OCI-LY7 (cell line): ENCODE data around the gene DPYD. TPM values are rescaled to one million over a fixed set of nuclear protein-coding genes. Genes with fewer than 3 reads are reported as not detected.

Source experiments
- BruUV-seq: library from RNA; stranded (reverse); fragments of 400-500 nt; replicated peaks from 2 replicates; lab custom pipeline; 2021; lab: Mats Ljungman, UMichigan
- CTCF ChIA-PET: fragments of 300-600 bp; sonication (Branson Sonifier 250); formaldehyde crosslinking; loops from one replicate; lab custom pipeline; 2022; ENCODE audit warnings: antibody characterized with exemption; ENCODE audit not compliant: unreplicated experiment; lab: Charles Lee
- POLR2A ChIA-PET: fragments of 300-600 bp; sonication (Branson Sonifier 250); formaldehyde crosslinking; loops from one replicate; lab custom pipeline; 2022; ENCODE audit warnings: antibody characterized with exemption; lab: Charles Lee
- DNase-seq: peaks from one replicate; pipeline ENCODE4 v3.0.0-alpha.2; 2015; ENCODE audit warnings: low spot score
- H2AFZ ChIP-seq: fragments of 200-600 bp; sonication (generic), shearing (Covaris generic); 2 replicates; pipeline ENCODE4 v1.6.1; 2014; ENCODE audit warnings: mild to moderate bottlenecking, antibody characterized with exemption, low read length, moderate library complexity
- H3K27ac ChIP-seq: fragments of 200-600 bp; sonication (generic); 2 replicates; pipeline ENCODE4 v1.5.1; 2014; ENCODE audit warnings: mixed run types, low read depth, mild to moderate bottlenecking, moderate library complexity, low read length, inconsistent platforms; ENCODE audit not compliant: poor library complexity, severe bottlenecking
- H3K36me3 ChIP-seq: fragments of 200-600 bp; sonication (generic); 2 replicates; pipeline ENCODE4 v1.6.1; 2014; ENCODE audit warnings: mild to moderate bottlenecking, antibody characterized with exemption, low read length, moderate library complexity, mixed read lengths; ENCODE audit not compliant: insufficient read depth
- H3K4me1 ChIP-seq: fragments of 200-600 bp; sonication (generic); 2 replicates; pipeline ENCODE4 v1.5.1; 2014; ENCODE audit warnings: mild to moderate bottlenecking, low read length; ENCODE audit not compliant: insufficient read depth, poor library complexity, severe bottlenecking
- H3K4me2 ChIP-seq: fragments of 200-600 bp; sonication (generic); 2 replicates; pipeline ENCODE4 v1.6.1; 2014; ENCODE audit warnings: mild to moderate bottlenecking, low read length
- H3K4me3 ChIP-seq: fragments of 200-600 bp; sonication (generic); 2 replicates; pipeline ENCODE4 v1.5.1; 2014; ENCODE audit warnings: mild to moderate bottlenecking, low read depth, low read length; ENCODE audit not compliant: poor library complexity, severe bottlenecking
- H3K79me2 ChIP-seq: fragments of 200-600 bp; sonication (generic); 2 replicates; pipeline ENCODE4 v1.6.1; 2016; ENCODE audit warnings: low read depth, mild to moderate bottlenecking, low read length, moderate library complexity, mixed read lengths; ENCODE audit not compliant: insufficient read depth
- H3K9me2 ChIP-seq: fragments of 200-600 bp; sonication (generic); 2 replicates; pipeline ENCODE4 v1.6.1; 2016; ENCODE audit warnings: mild to moderate bottlenecking, low read length, mixed read lengths; ENCODE audit not compliant: insufficient read depth
- H3K9me3 ChIP-seq: fragments of 200-600 bp; sonication (generic); 2 replicates; pipeline ENCODE4 v1.6.1; 2014; ENCODE audit warnings: mild to moderate bottlenecking, mixed run types, low read length, mixed read lengths
- H4K20me1 ChIP-seq: fragments of 200-600 bp; sonication (generic); 2 replicates; pipeline ENCODE4 v1.6.1; 2014; ENCODE audit warnings: mild to moderate bottlenecking, antibody characterized with exemption, low read length, moderate library complexity, mixed read lengths; ENCODE audit not compliant: insufficient read depth
- CTCF ChIP-seq: fragments of 200-600 bp; sonication (generic); conservative IDR thresholded peaks from 2 replicates; pipeline ENCODE4 v1.5.1; 2014; ENCODE audit warnings: mild to moderate bottlenecking, antibody characterized with exemption, low read length, moderate library complexity, mixed read lengths
- EZH2phosphoT487 ChIP-seq: fragments of 200-600 bp; sonication (generic); IDR thresholded peaks from 2 replicates; pipeline ENCODE4 v1.6.1; 2018; ENCODE audit warnings: low read depth, borderline replicate concordance, mild to moderate bottlenecking, mixed run types, antibody characterized with exemption, low read length, moderate library complexity, mixed read lengths
- intact Hi-C: fragments of 100-400 bp; cut with micrococcal nuclease; formaldehyde crosslinking; loops from one replicate; pipeline ENCODE4 v1.10.0; 2022; ENCODE audit not compliant: unreplicated experiment
- total RNA-seq, 2 experiments: library from RNA; depleted of rRNA in 1 of 2; stranded (reverse); fragments of >200 nt in 1 of 2; shearing (Covaris generic) in 1 of 2; gene quantifications; 2 replicates each; pipeline ENCODE4 v1.2.3, GENCODE V29; 2014 to 2022

The DPYD gene
- total RNA-seq, 2 experiments from 2014 or later = 5.5 to 13.4 TPM

GRCh38 chr1:97094247-97094972, 826.4 kb downstream of the DPYD start:
- H3K9me2 ChIP-seq = no peaks in the 10 kb centered on the region
- ChIA-PET POLR2A (no interaction called here), CTCF (no interaction called here)
- intact Hi-C loops = no loop called here
- no peak for DNase-seq
- BruUV-seq = no TSS peak
- H3K79me2 ChIP-seq = no peaks in the 10 kb centered on the region
- no peak for TF ChIP-seq CTCF
- no peak for TF ChIP-seq EZH2phosphoT487
- H3K9me3 ChIP-seq = no peaks in the 10 kb centered on the region
- no peaks in the 10 kb centered on the region for H3K4me1 ChIP-seq
- H3K4me3 ChIP-seq = no peak overlapping the region
- no peaks in the 10 kb centered on the region for H3K36me3 ChIP-seq
- H3K27ac ChIP-seq = no peak overlapping the region
- no peak overlapping the region for H3K4me2 ChIP-seq
- no peaks in the 10 kb centered on the region for H4K20me1 ChIP-seq
- no peak overlapping the region for H2AFZ ChIP-seq

- no peak for TF ChIP-seq CTCF
- TF ChIP-seq EZH2phosphoT487 = no peak
- ChIA-PET POLR2A (interaction anchor here (0.7 kb wide), 1 partner anchor 18 kb away, joined by 3 read pairs; no protein-coding TSS in a partner anchor), CTCF (no interaction called here)
- intact Hi-C loops = no loop called here
- H3K79me2 ChIP-seq = no peaks in the 10 kb centered on the region
- no TSS peak for BruUV-seq
- no peaks in the 10 kb centered on the region for H3K9me3 ChIP-seq
- DNase-seq = no peak
- H4K20me1 ChIP-seq = no peaks in the 10 kb centered on the region
- no peaks in the 10 kb centered on the region for H3K36me3 ChIP-seq
- H3K4me3 ChIP-seq = no peak overlapping the region
- no peak overlapping the region for H3K4me2 ChIP-seq
- H3K27ac ChIP-seq = no peak overlapping the region
- H2AFZ ChIP-seq = no peak overlapping the region
- no peaks in the 10 kb centered on the region for H3K4me1 ChIP-seq
- H3K9me2 ChIP-seq = no peaks in the 10 kb centered on the region
These were observed 827.1 kb downstream of the DPYD start for GRCh38 chr1:97093741-97094140.

- Histone ChIP-seq H3K4me3 (no peak overlapping the region), H3K79me2 (no peaks in the 10 kb centered on the region), H2AFZ (no peak overlapping the region), H4K20me1 (no peaks in the 10 kb centered on the region), H3K36me3 (no peaks in the 10 kb centered on the region), H3K4me2 (no peak overlapping the region), H3K9me3 (no peaks in the 10 kb centered on the region), H3K9me2 (no peaks in the 10 kb centered on the region), H3K27ac (no peak overlapping the region), H3K4me1 (no peaks in the 10 kb centered on the region)
- intact Hi-C loops = no loop called here
- TF ChIP-seq CTCF = no peak
- no peak for TF ChIP-seq EZH2phosphoT487
- POLR2A ChIA-PET = interaction anchor here (0.6 to 0.7 kb wide), 2 partner anchors 19 to 586 kb away, joined by 3 read pairs; no protein-coding TSS in a partner anchor
- no peak for DNase-seq
- CTCF ChIA-PET = no interaction called here
- BruUV-seq = no TSS peak
These were observed 828.0 kb downstream of the DPYD start for GRCh38 chr1:97092824-97093223.
